Ishikawa (cell line): ENCODE measurements around the gene RAB40C.

Source experiments
- CREB1 ChIP-seq: IDR thresholded peaks from 2 replicates; pipeline ENCODE4 v1.6.1; 2012; ENCODE audit warnings: low read depth
- RAD21 ChIP-seq: IDR thresholded peaks from 2 replicates; pipeline ENCODE4 v1.6.1; 2012; ENCODE audit warnings: low read depth
- REST ChIP-seq: IDR thresholded peaks from 2 replicates; pipeline ENCODE4 v1.6.1; 2012; ENCODE audit warnings: low read depth, mild to moderate bottlenecking
- TAF1 ChIP-seq: IDR thresholded peaks from 2 replicates; pipeline ENCODE4 v1.6.1; 2012; ENCODE audit warnings: low read depth, mild to moderate bottlenecking
- YY1 ChIP-seq: IDR thresholded peaks from 2 replicates; pipeline ENCODE4 v1.6.1; 2012; ENCODE audit warnings: low read depth

- TF ChIP-seq TAF1 = no peak
- TF ChIP-seq RAD21 = no peak
- TF ChIP-seq REST = no peak
- no peak for TF ChIP-seq CREB1
- TF ChIP-seq YY1 = no peak
Observed at GRCh38 chr16:600781-601180, 10.9 kb downstream of the RAB40C start.
